Activated naive CD4-positive, alpha-beta T cell treated with anti-CD3 and anti-CD28 coated beads for 36 hours (primary cell): ENCODE data around the gene PMEL. TPM values are rescaled to one million over a fixed set of nuclear protein-coding genes. Genes with fewer than 3 reads are reported as not detected.
A peak's percentile ranks its signal among the peaks of the same experiment; 100 is the strongest.
"Not testable (repeated sequence)": the region's sequence is repeated elsewhere in the genome, so short reads cannot be mapped to it uniquely, and the experiment has no call there.

Source experiments
- CTCF ChIA-PET: fragments of 350-600 bp; sonication (Branson Sonifier 250); formaldehyde crosslinking; loops from one replicate; lab custom pipeline; 2021; ENCODE audit warnings: antibody characterized with exemption; lab: Charles Lee
- DNase-seq: peaks from one replicate; pipeline ENCODE4 v3.0.0-alpha.2; 2020
- H3K27ac Mint-ChIP-seq: one replicate; pipeline ENCODE4 v1.8.0; 2021; ENCODE audit warnings: mild to moderate bottlenecking, mixed read lengths
- H3K27me3 Mint-ChIP-seq: one replicate; pipeline ENCODE4 v1.8.0; 2021; ENCODE audit warnings: low read depth, mixed read lengths
- H3K36me3 Mint-ChIP-seq: one replicate; pipeline ENCODE4 v1.8.0; 2021; ENCODE audit warnings: low read depth, mixed read lengths
- H3K4me1 Mint-ChIP-seq: one replicate; pipeline ENCODE4 v1.8.0; 2021; ENCODE audit warnings: low read depth, mixed read lengths
- H3K4me3 Mint-ChIP-seq: one replicate; pipeline ENCODE4 v1.8.0; 2021; ENCODE audit warnings: mild to moderate bottlenecking, moderate library complexity, mixed read lengths
- H3K9me3 Mint-ChIP-seq: one replicate; pipeline ENCODE4 v1.8.0; 2021; ENCODE audit warnings: mixed read lengths
- intact Hi-C: fragments of 100-400 bp; cut with micrococcal nuclease; formaldehyde crosslinking; loops from one replicate; pipeline ENCODE4 v1.15.1; 2023
- total RNA-seq, 2 experiments: library from RNA; stranded (reverse); gene quantifications; one replicate each; pipeline ENCODE4 v1.2.3, GENCODE V29; 2021

Gene PMEL
- total RNA-seq, result 1 to 10 TPM; 1.2 to 1.5 TPM

DNA sequence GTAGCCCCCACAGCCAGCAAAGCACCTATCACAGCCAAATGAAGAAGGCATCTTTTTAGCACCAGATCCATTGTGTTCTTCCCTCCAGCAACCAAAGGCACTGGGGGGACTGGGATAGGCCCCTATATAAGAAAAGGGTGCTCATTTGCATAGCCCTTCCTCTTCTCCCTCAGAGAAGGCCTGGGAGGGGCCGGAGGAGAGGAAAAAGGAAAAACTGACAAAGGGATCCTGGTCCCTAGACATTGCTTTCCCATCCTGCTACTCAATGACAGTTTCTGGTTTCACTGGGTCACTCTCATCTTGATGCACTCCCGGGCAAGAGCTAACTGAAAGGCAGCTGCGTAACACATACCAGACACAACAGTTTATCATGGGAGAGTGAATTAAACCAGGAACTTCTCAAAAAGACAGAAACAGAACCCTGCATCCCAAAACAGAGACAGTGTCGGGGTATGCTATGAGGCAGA is at the start of gene PMEL:
Gene PMEL (minus strand): TSS at position 102 of the 467 bp plus-strand sequence. CDS start 31 bp downstream, at position 71.
- H3K4me3 Mint-ChIP-seq, result peak within 1 kb of the TSS; percentile 97
- CTCF ChIA-PET, result no interaction called here
- H3K27ac Mint-ChIP-seq, result peak within 1 kb of the TSS; percentile 90
- H3K36me3 Mint-ChIP-seq, result peaks cover 26% of the 10 kb centered on the region
- no peak for DNase-seq
- peaks cover 29% of the 10 kb centered on the region for H3K4me1 Mint-ChIP-seq
- H3K27me3 Mint-ChIP-seq, result no peaks in the 10 kb centered on the region
- intact Hi-C loops, result loop anchor here (1.0 kb wide), 2 partner anchors 8 to 37 kb away; partner anchors contain the start of gene RAB5B
- no peaks in the 10 kb centered on the region for H3K9me3 Mint-ChIP-seq

DNA sequence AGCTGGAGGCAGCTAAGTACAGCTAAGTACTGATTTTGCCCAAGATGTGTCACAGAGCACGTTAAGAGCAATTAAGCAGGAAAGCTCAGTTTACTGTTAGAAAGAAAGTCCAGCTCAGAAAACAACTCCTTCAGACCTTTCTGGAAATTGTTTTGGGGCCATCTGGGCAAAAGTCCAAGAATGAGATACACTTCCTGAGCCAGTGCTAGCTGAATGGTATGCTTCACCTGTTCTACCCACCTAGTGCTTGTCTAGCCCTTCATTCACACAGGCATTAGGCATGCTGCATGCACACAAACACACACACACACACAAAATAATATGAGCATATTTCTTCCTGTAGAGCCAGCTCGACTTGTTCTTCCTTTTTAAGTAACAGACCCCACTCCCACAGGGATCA is 48.4 kb upstream of the PMEL start:
- CTCF ChIA-PET, result interaction anchor here (0.9 to 5.4 kb wide), 3 partner anchors 11 to 18 kb away, joined by 3 to 40 read pairs (median 6); no protein-coding TSS in a partner anchor
- peaks cover 7% of the 10 kb centered on the region for H3K4me1 Mint-ChIP-seq
- no peaks in the 10 kb centered on the region for H3K27me3 Mint-ChIP-seq
- H3K4me3 Mint-ChIP-seq, result no peak overlapping the region
- no peak overlapping the region for H3K27ac Mint-ChIP-seq
- no peaks in the 10 kb centered on the region for H3K9me3 Mint-ChIP-seq
- no peak for DNase-seq
- peaks cover 5% of the 10 kb centered on the region for H3K36me3 Mint-ChIP-seq
- intact Hi-C loops, result no loop called here

DNA sequence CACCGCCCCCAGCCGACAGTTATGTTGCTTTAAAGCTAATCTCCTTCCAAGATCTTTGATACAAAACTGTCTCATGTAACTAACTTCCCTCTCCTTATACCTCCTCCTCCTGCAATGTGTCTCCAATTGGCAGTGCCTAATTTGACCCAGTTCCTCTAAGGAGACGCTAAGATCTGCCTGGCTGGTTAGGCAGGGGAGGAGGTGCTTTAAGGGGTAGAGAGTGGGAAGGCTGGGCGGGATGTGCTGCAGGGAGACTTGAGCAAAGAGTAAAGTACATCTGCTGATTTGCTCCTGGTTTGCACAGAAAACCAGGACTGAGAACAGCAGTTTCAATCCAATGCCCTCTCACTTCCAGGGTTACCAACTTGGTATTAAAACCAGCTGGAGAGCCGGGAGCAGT is 47.6 kb upstream of the PMEL start:
- peaks cover 11% of the 10 kb centered on the region for H3K4me1 Mint-ChIP-seq
- H3K27me3 Mint-ChIP-seq, result no peaks in the 10 kb centered on the region
- CTCF ChIA-PET, result interaction anchor here (0.9 to 5.4 kb wide), 3 partner anchors 11 to 17 kb away, joined by 3 to 40 read pairs (median 6); no protein-coding TSS in a partner anchor
- H3K4me3 Mint-ChIP-seq, result no peak overlapping the region
- intact Hi-C loops, result no loop called here
- DNase-seq, result no peak
- H3K27ac Mint-ChIP-seq, result no peak overlapping the region
- no peaks in the 10 kb centered on the region for H3K9me3 Mint-ChIP-seq
- H3K36me3 Mint-ChIP-seq, result peaks cover 5% of the 10 kb centered on the region

DNA sequence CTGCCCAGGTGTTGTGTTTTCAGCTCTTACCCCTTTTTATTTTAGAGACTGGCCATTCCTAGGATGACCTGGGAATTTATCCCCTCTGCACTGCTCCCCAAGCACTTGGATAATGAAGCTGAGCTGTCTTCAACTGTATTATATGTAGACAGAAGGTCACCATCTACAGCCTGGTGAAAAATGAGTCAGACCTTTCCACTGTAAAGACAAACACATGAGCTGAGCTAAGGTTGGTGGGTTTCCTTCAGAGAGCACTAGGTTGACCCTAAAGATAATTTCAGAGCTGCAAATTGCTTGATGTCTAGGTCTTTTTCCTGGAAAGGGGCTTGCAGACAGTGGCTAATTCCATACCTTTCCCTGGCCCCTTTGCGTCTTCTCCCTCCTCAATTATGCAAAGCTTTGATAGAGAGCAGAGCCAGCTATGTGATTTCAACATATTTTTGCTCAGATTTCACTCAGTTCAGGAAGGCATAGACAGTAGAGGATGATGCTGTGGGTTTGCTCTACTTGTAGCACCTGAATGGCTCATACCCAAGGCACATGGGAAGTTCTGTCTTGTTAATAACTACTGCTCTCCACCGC is 45.8 kb upstream of the PMEL start:
- Mint-ChIP-seq H3K27me3 (no peaks in the 10 kb centered on the region), H3K4me1 (peaks cover 20% of the 10 kb centered on the region), H3K27ac (no peak overlapping the region), H3K9me3 (no peaks in the 10 kb centered on the region), H3K36me3 (peaks cover 5% of the 10 kb centered on the region), H3K4me3 (no peak overlapping the region)
- no peak for DNase-seq
- intact Hi-C loops, result no loop called here
- CTCF ChIA-PET, result interaction anchor here (0.7 to 5.4 kb wide), 5 partner anchors 8 to 29 kb away, joined by 3 to 40 read pairs (median 5); partner anchors contain the start of gene IKZF4

DNA sequence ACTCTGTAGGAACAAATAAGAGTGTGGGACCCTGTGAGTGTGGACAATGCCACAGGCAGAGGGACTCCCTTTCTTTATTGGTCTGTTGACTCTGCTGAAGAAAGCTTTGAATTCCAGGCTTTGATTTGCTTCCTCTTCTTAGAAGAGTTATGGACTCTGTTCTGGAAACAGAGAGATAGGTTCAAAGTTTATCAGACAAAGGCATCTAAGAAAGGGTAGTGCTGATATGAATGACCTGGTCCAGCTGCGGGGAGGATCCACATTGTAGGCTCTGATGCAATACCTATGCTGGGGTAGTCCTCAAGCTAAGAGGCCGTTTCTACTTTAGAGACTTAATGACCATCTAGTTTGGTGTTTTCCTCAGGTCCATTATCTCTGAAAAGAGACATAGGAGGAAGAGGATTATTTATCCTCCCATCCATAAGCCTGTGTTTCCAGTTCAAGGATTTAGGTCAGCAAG is 44.3 kb upstream of the PMEL start:
- peaks cover 5% of the 10 kb centered on the region for H3K36me3 Mint-ChIP-seq
- H3K9me3 Mint-ChIP-seq, result no peaks in the 10 kb centered on the region
- H3K4me3 Mint-ChIP-seq, result no peak overlapping the region
- no peak for DNase-seq
- H3K4me1 Mint-ChIP-seq, result peaks cover 22% of the 10 kb centered on the region
- CTCF ChIA-PET, result interaction anchor here (0.7 to 5.4 kb wide), 5 partner anchors 12 to 1082 kb away, joined by 3 to 40 read pairs (median 5); no protein-coding TSS in a partner anchor
- no peak overlapping the region for H3K27ac Mint-ChIP-seq
- intact Hi-C loops, result no loop called here
- H3K27me3 Mint-ChIP-seq, result no peaks in the 10 kb centered on the region

DNA sequence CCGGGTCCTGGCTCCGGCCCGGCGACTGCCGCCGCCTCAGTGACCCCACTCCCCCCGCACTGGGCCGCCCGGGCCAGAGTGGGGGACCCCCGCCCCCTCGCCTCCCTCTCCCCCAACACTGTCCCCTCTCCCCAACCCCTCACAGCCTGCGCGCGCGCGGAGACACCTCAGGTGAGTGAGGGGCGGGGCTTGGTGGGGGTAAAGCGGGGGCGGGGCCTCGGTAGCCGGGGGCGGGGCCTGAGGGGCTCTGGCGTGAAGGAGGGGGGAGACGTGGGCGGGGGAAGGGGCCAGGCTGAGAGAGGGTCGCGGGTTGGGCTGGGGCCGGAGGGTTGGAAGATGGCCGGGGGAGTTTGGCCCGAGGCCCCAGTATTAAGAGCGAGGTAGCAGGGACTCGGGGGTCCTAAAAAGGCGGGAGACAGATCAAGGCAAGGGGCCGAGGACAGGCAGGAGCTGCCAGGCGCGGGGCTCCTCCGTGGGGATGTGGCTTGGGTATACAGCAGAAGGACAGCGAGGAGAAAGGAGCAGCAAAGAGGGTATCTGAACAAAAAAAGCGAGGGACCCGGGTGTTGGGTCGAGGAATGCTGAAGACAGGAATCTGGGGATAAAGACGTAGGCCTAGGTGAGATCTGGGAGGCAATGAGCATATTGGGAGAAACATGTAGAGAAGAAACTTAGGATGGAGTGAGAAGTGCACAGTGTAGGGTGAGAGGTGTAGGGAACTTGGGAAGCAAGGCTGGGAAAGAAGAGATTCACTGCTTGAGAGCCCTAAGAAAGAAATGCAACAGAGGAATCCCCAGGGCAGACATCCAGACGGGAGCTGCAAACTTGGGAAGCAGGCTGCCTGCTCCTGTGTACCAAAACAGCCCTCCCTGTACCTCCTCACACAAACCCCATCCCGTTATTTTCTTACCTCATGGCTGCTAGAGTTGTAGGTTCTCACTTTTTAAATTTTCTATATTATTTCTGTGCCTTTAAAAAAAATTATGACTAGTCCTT is 42.0 kb upstream of the PMEL start:
- intact Hi-C loops, result loop anchor here (1.0 kb wide), 3 partner anchors 12 to 35 kb away; partner anchors contain the start of gene RPS26
- Mint-ChIP-seq H3K4me3 (peak overlapping the region; percentile 90), H3K27me3 (no peaks in the 10 kb centered on the region), H3K9me3 (no peaks in the 10 kb centered on the region), H3K4me1 (peaks cover 22% of the 10 kb centered on the region), H3K27ac (peak overlapping the region; percentile 76), H3K36me3 (no peaks in the 10 kb centered on the region)
- peak; percentile 64 for DNase-seq
- CTCF ChIA-PET, result interaction anchor here (0.8 to 1.8 kb wide), 3 partner anchors 12 to 270 kb away, joined by 3 to 8 read pairs (median 8); no protein-coding TSS in a partner anchor

DNA sequence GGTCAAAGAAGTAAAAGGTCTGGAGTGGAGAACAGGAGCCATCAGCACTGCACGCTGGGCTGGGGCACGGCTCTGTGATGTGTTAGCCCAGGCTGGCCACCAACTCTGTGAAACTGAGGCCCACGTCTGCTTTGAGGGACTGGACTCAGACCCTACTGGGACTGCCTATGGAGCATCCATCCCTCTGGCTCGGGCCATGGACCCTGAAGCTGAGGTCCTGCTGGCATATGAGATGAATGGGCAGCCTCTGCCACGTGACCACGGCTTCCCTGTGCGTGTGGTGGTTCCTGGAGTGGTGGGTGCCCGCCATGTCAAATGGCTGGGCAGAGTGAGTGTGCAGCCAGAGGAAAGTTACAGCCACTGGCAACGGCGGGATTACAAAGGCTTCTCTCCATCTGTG is 38.4 kb upstream of the PMEL start:
- CTCF ChIA-PET, result interaction anchor here (1.1 kb wide), 1 partner anchor 40 kb away, joined by 4 read pairs; no protein-coding TSS in a partner anchor
- DNase-seq, result no peak
- Mint-ChIP-seq H3K9me3 (no peaks in the 10 kb centered on the region), H3K4me3 (no peak overlapping the region), H3K4me1 (peaks cover 20% of the 10 kb centered on the region), H3K27ac (no peak overlapping the region), H3K27me3 (no peaks in the 10 kb centered on the region), H3K36me3 (no peaks in the 10 kb centered on the region)
- intact Hi-C loops, result no loop called here

DNA sequence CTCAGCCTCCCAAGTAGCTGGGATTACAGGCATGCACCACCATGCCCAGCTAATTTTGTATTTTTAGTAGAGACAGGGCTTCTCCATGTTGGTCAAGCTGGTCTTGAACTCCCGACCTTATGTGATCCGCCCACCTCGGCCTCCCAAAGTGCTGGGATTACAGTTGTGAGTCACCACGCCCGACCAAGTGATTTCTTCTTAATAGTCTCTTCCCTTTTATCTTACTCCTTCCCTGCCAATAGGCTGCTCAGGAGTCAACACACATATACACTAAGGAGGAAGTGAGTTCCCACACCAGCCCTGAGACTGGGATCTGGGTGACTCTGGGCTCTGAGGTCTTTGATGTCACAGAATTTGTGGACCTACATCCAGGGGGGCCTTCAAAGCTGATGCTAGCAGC is 37.5 kb upstream of the PMEL start:
- H3K27me3 Mint-ChIP-seq, DNase-seq, H3K4me3 Mint-ChIP-seq, intact Hi-C loops, H3K27ac Mint-ChIP-seq, H3K36me3 Mint-ChIP-seq, H3K9me3 Mint-ChIP-seq: not testable (repeated sequence)
- CTCF ChIA-PET, result interaction anchor here (0.6 to 1.1 kb wide), 5 partner anchors 11 to 266 kb away, joined by 3 to 4 read pairs (median 3); no protein-coding TSS in a partner anchor
- peaks cover 16% of the 10 kb centered on the region for H3K4me1 Mint-ChIP-seq

DNA sequence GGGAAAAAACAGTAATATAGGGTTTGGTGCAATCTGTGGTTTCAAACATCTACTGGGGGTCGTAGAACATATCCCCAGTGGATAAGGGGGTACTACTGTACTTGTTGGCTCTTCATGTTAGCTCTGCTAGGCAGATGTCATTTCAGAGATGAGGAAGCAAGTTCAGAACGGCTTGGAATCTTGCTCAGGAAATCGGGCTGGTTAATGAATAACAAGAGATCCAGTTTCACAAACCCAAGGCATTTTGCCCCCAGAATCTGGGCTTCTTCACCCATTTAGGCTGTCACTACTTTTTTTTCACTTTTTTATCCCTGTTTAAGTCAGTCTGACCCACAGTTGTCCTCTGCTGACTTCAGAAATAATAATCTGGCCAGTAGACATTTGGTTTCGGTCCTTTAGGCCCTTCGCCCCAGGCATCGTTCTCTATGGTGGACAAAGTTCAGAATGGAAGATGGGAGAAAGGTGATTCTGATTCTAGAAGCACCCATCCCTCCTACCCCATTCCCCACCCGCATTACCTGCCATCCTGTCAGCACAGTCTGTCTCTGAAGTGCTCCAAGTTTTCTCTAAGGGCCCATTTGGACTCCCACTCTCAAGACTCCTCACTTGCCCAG is 35.8 kb upstream of the PMEL start:
- Mint-ChIP-seq H3K9me3 (no peaks in the 10 kb centered on the region), H3K27ac (no peak overlapping the region), H3K27me3 (peaks cover 13% of the 10 kb centered on the region), H3K36me3 (no peaks in the 10 kb centered on the region), H3K4me1 (peaks cover 16% of the 10 kb centered on the region), H3K4me3 (no peak overlapping the region)
- CTCF ChIA-PET, result no interaction called here
- intact Hi-C loops, result no loop called here
- DNase-seq, result no peak

DNA sequence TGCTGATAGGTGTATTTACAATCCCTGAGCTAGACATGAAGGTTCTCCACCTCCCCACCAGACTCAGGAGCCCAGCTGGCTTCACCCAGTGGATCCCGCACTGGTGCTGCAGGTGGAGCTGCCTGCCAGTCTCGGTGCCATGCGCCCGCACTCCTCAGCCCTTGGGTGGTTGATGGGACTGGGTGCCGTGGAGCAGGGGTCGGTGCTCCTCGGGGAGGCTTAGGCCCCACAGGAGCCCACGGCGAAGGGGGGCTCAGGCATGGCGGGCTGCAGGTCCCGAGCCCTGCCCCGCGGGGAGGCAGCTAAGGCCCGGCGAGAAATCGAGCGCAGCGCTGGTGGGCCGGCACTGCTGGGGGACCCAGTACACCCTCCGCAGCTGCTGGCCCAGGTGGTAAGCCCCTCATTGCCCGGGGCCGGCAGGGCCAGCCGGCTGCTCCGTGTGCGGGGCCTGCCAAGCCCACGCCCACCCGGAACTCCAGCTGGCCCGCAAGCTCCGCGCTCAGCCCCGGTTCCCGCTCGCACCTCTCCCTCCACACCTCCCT is 34.2 kb upstream of the PMEL start:
- peaks cover 20% of the 10 kb centered on the region for H3K4me1 Mint-ChIP-seq
- peaks cover 18% of the 10 kb centered on the region for H3K27me3 Mint-ChIP-seq
- not testable (repeated sequence) for H3K9me3 Mint-ChIP-seq, H3K4me3 Mint-ChIP-seq, DNase-seq, H3K36me3 Mint-ChIP-seq, H3K27ac Mint-ChIP-seq
- CTCF ChIA-PET, result interaction anchor here (0.9 to 1.0 kb wide), 2 partner anchors 12 to 263 kb away, joined by 3 to 6 read pairs; no protein-coding TSS in a partner anchor
- intact Hi-C loops, result loop anchor here (5.0 kb wide), 1 partner anchor 102 kb away; the partner anchor contains the start of gene PA2G4

DNA sequence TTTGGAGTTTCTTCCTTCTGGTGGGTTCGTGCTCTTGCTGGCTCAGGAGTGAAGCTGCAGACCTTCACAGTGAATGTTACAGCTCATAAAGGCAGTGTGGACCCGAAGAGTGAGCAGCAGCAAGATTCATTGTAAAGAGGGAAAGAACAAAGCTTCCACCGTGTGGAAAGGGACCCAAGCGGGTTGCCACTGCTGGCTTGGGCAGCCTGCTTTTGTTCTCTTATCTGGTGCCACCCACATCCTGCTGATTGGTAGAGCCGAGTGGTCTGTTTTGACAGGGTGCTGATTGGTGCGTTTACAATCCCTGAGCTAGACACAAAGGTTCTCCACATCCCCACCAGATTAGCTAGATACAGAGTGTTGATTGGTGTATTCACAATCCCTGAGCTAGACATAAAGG is 33.7 kb upstream of the PMEL start:
- peaks cover 20% of the 10 kb centered on the region for H3K4me1 Mint-ChIP-seq
- H3K9me3 Mint-ChIP-seq, H3K27ac Mint-ChIP-seq, H3K4me3 Mint-ChIP-seq, H3K36me3 Mint-ChIP-seq, DNase-seq: not testable (repeated sequence)
- CTCF ChIA-PET, result interaction anchor here (0.9 to 6.3 kb wide), 3 partner anchors 12 to 262 kb away, joined by 3 to 90 read pairs (median 6); no protein-coding TSS in a partner anchor
- peaks cover 18% of the 10 kb centered on the region for H3K27me3 Mint-ChIP-seq
- intact Hi-C loops, result loop anchor here (5.0 kb wide), 1 partner anchor 103 kb away; the partner anchor contains the start of gene PA2G4
